IPS-18c (cell line): ENCODE results near the gene KRT79.

ENCODE experiments used
- H3K4me3 ChIP-seq: 2 replicates; pipeline ENCODE4 v1.7.0; 2013; ENCODE audit warnings: low read depth, mild to moderate bottlenecking, low read length, moderate library complexity; ENCODE audit not compliant: insufficient read depth
- H3K9me3 ChIP-seq: one replicate; pipeline ENCODE4 v1.6.1; 2013; ENCODE audit warnings: mild to moderate bottlenecking, low read length, moderate library complexity; ENCODE audit not compliant: control insufficient read depth, insufficient read depth

Gene KRT79

GRCh38 chr12:52838609-52839435 is 4.7 kb upstream of the KRT79 start:
- Histone ChIP-seq H3K4me3 (no peak overlapping the region), H3K9me3 (peaks cover 2% of the 10 kb centered on the region)

- Histone ChIP-seq H3K4me3 (no peak overlapping the region), H3K9me3 (peaks cover 2% of the 10 kb centered on the region)
Measured at GRCh38 chr12:52837781-52838608, 3.9 kb upstream of the KRT79 start.

- H3K4me3 ChIP-seq = no peak overlapping the region
- H3K9me3 ChIP-seq = peaks cover 2% of the 10 kb centered on the region
Measured at GRCh38 chr12:52837413-52837741, 3.3 kb upstream of the KRT79 start.

GRCh38 chr12:52836491-52837412 is 2.6 kb upstream of the KRT79 start:
- Histone ChIP-seq H3K4me3 (no peak overlapping the region), H3K9me3 (peaks cover 2% of the 10 kb centered on the region)

GRCh38 chr12:52836042-52836466 is 1.9 kb upstream of the KRT79 start:
- peaks cover 2% of the 10 kb centered on the region for H3K9me3 ChIP-seq
- no peak overlapping the region for H3K4me3 ChIP-seq

- H3K4me3 ChIP-seq = no peak overlapping the region
- H3K9me3 ChIP-seq = peaks cover 2% of the 10 kb centered on the region
Measured at GRCh38 chr12:52835271-52836041, 1.3 kb upstream of the KRT79 start.

GRCh38 chr12:52834727-52835001 is 553 bp upstream of the KRT79 start:
- Histone ChIP-seq H3K4me3 (no peak overlapping the region), H3K9me3 (peaks cover 2% of the 10 kb centered on the region)

- Histone ChIP-seq H3K9me3 (peaks cover 2% of the 10 kb centered on the region), H3K4me3 (no peak overlapping the region)
Measured at GRCh38 chr12:52832985-52833905, 866 bp downstream of the KRT79 start.

GRCh38 chr12:52832451-52832850 is 1.7 kb downstream of the KRT79 start:
- Histone ChIP-seq H3K9me3 (peaks cover 2% of the 10 kb centered on the region), H3K4me3 (no peak overlapping the region)

GRCh38 chr12:52831251-52831650 is 2.9 kb downstream of the KRT79 start:
- no peak overlapping the region for H3K4me3 ChIP-seq

GRCh38 chr12:52829986-52830770 is 3.9 kb downstream of the KRT79 start:
- H3K4me3 ChIP-seq = no peak overlapping the region
- peaks cover 2% of the 10 kb centered on the region for H3K9me3 ChIP-seq

More at GRCh38 chr12:52831251-52831650, 2.9 kb downstream of the KRT79 start:
- peaks cover 2% of the 10 kb centered on the region for H3K9me3 ChIP-seq

- H3K9me3 ChIP-seq = no peaks in the 10 kb centered on the region
Measured at GRCh38 chr12:52828591-52829021, 5.5 kb downstream of the KRT79 start.

GRCh38 chr12:52828156-52828555 is 6.0 kb downstream of the KRT79 start:
- Histone ChIP-seq H3K9me3 (no peaks in the 10 kb centered on the region), H3K4me3 (no peak overlapping the region)

More at GRCh38 chr12:52828591-52829021, 5.5 kb downstream of the KRT79 start:
- no peak overlapping the region for H3K4me3 ChIP-seq

- no peak overlapping the region for H3K4me3 ChIP-seq
- no peaks in the 10 kb centered on the region for H3K9me3 ChIP-seq
Measured at GRCh38 chr12:52827499-52828090, 6.5 kb downstream of the KRT79 start.
